Heart left ventricle (tissue), 13 donors: ENCODE measurements around the gene SYT12.

Experiments used
- POLR2A ChIP-seq, 2 donors: fragments of 450-650 bp; IDR thresholded peaks; one replicate each; pipeline ENCODE4 v1.6.1; 2017; ENCODE audit warnings: antibody characterized with exemption in 2 of 2, mild to moderate bottlenecking in 2 of 2, moderate library complexity in 2 of 2
- TF ChIP-seq, protein P1 (sequence below), 12 donors: fragments of 200-600 bp; sonication (generic) in 4 of 12; IDR thresholded peaks; one replicate each; pipeline versions ENCODE4 v1.5.0 to v1.8.0; 2018 to 2022; ENCODE audit warnings: antibody characterized with exemption in 12 of 12, mild to moderate bottlenecking in 5 of 12
- donor health status: ischemic (EF 13 %, LVEDD 7.1; RV severe dilation, severe dysfunction).
- donor health status: DM: no; HTN: yes; CAD: no.
- donor health status: DM: no; HTN: no; CAD: no.
- donor health status: ischemic (EF 25% LVEDD 6.9; RV normal size, moderate dysfunction).
- donor health status: ischemic (EF 25% LVEDD 5.7; RV mildly dilated, moderate dysfunction).
- donor health status: ischemic (EF 35%, LVEDD 5.7; RV mildly dilated, moderate dysfunction).
- donor health status: nonischemic (EF 11% LVEDD 7.7; RV severe dilation, severe dysfunction).
- donor health status: DM: yes; HTN: yes; CAD: no.
- donor health status: PGD.
- donor health status: ischemic (EF 29% LVEDD 5.4; RV normal size, mild dysfunction).
- donor health status: nonischemic (EF 23%, LVEDD 6.1; RV moderate dilation, normal function).

DNA sequence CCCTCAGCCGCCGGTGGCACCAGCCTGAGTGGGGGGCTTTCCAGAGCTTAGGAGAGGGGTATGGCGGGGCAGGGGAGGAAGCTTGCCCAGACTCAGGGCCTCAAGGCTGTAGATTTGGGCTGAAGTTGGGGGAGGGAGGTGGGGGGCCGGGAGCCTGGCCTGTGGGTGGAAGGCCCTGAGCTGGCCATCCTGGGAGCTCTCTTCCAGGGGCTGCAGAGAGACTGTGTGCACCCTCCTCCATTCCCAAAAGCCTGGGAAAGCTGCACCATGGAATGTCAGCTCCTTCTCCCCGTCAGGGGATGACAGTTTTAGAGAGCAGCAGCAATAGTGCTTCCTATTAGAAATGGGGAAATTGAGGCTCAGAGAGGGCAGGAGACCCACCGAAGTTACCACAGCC, 1.0 kb downstream of the SYT12 start:
- TF ChIP-seq POLR2A (IDR thresholded peaks at IDR 0.05), result no peak
- TF ChIP-seq, protein P1, sequence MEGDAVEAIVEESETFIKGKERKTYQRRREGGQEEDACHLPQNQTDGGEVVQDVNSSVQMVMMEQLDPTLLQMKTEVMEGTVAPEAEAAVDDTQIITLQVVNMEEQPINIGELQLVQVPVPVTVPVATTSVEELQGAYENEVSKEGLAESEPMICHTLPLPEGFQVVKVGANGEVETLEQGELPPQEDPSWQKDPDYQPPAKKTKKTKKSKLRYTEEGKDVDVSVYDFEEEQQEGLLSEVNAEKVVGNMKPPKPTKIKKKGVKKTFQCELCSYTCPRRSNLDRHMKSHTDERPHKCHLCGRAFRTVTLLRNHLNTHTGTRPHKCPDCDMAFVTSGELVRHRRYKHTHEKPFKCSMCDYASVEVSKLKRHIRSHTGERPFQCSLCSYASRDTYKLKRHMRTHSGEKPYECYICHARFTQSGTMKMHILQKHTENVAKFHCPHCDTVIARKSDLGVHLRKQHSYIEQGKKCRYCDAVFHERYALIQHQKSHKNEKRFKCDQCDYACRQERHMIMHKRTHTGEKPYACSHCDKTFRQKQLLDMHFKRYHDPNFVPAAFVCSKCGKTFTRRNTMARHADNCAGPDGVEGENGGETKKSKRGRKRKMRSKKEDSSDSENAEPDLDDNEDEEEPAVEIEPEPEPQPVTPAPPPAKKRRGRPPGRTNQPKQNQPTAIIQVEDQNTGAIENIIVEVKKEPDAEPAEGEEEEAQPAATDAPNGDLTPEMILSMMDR (IDR thresholded peaks at IDR 0.05), result no peak
